AG04449 (cell line): ENCODE results near the gene DUS1L.

Experiments
- CTCF ChIA-PET: fragments of 350-600 bp; formaldehyde crosslinking; extraction: SDS; loops from one replicate; lab custom pipeline; 2021; ENCODE audit warnings: antibody characterized with exemption; lab: Yijun Ruan, JAX
- POLR2A ChIA-PET: fragments of 400-600, 350-600 bp; formaldehyde crosslinking; extraction: SDS; loops from one replicate; lab custom pipeline; 2020; ENCODE audit warnings: antibody characterized with exemption, inconsistent platforms; lab: Yijun Ruan, JAX
- DNase-seq: peaks from one replicate; pipeline ENCODE4 v3.0.0-alpha.2; 2010; ENCODE audit warnings: low read depth, low spot score
- H3K4me3 ChIP-seq: 2 replicates; pipeline ENCODE4 v1.5.1; 2011; ENCODE audit warnings: low read depth, mild to moderate bottlenecking, control low read depth, low read length
- CTCF ChIP-seq: IDR thresholded peaks from one replicate; pipeline ENCODE4 v1.5.1; 2011; ENCODE audit warnings: mild to moderate bottlenecking, moderate library complexity, low read length, control low read depth, inconsistent platforms; ENCODE audit not compliant: insufficient read depth; ENCODE audit errors: missing control alignments

The DUS1L gene

GRCh38 chr17:82013772-82014321 lies 51.8 kb downstream of the DUS1L start:
- H3K4me3 ChIP-seq: no peak overlapping the region
- no peak for TF ChIP-seq CTCF
- no peak for DNase-seq
- ChIA-PET CTCF (interaction anchor here (1.0 to 10.7 kb wide), 3 partner anchors 16 to 52 kb away, joined by 3 to 290 read pairs (median 8); partner anchors contain the start of gene NOTUM), POLR2A (no interaction called here)

- no peak for TF ChIP-seq CTCF
- CTCF ChIA-PET: interaction anchor here (0.6 to 5.3 kb wide), 4 partner anchors 7 to 54 kb away, joined by 3 to 46 read pairs (median 4); partner anchors contain the start of genes CENPX and LRRC45
- H3K4me3 ChIP-seq: no peak overlapping the region
- DNase-seq: no peak
- POLR2A ChIA-PET: no interaction called here
Measured at GRCh38 chr17:82013341-82013740, 52.3 kb downstream of the DUS1L start.

- ChIA-PET CTCF (interaction anchor here (0.6 to 5.3 kb wide), 4 partner anchors 8 to 53 kb away, joined by 3 to 46 read pairs (median 4); partner anchors contain the start of genes CENPX and LRRC45), POLR2A (interaction anchor here (0.7 kb wide), 1 partner anchor 9 kb away, joined by 4 read pairs; no protein-coding TSS in a partner anchor)
- DNase-seq: no peak
- no peak for TF ChIP-seq CTCF
- H3K4me3 ChIP-seq: no peak overlapping the region
Measured at GRCh38 chr17:82012640-82013295, 52.8 kb downstream of the DUS1L start.

GRCh38 chr17:82012261-82012639 lies 53.4 kb downstream of the DUS1L start:
- no peak for TF ChIP-seq CTCF
- POLR2A ChIA-PET: interaction anchor here (0.7 kb wide), 1 partner anchor 8 kb away, joined by 4 read pairs; no protein-coding TSS in a partner anchor
- CTCF ChIA-PET: interaction anchor here (1.3 to 5.3 kb wide), 2 partner anchors 8 to 53 kb away, joined by 6 to 46 read pairs; partner anchors contain the start of genes CENPX and LRRC45
- H3K4me3 ChIP-seq: no peak overlapping the region
- no peak for DNase-seq

- TF ChIP-seq CTCF: no peak
- ChIA-PET CTCF (interaction anchor here (3.0 to 5.3 kb wide), 2 partner anchors 9 to 52 kb away, joined by 12 to 46 read pairs; partner anchors contain the start of genes CENPX and LRRC45), POLR2A (no interaction called here)
- DNase-seq: no peak
- H3K4me3 ChIP-seq: no peak overlapping the region
Measured at GRCh38 chr17:82011617-82012187, 53.9 kb downstream of the DUS1L start.
